Activated CD8-positive, alpha-beta memory T cell treated with anti-CD3 and anti-CD28 coated beads for 1 hour (primary cell): ENCODE results near the gene TMEM176B.

Source experiments
- DNase-seq, 2 donors: peaks; one replicate each; pipeline ENCODE4 v3.0.0-alpha.2; 2020; ENCODE audit warnings: low read depth in 1 of 2; ENCODE audit errors: extremely low read depth in 1 of 2

Gene TMEM176B

GRCh38 chr7:150754951-150755350 is 45.2 kb downstream of the TMEM176B start:
- no peak for DNase-seq

- DNase-seq, result no peak
These were observed 46.1 kb downstream of the TMEM176B start for GRCh38 chr7:150753826-150754603.

GRCh38 chr7:150753239-150753638 is 46.9 kb downstream of the TMEM176B start:
- DNase-seq, result no peak

GRCh38 chr7:150751702-150752101 is 48.5 kb downstream of the TMEM176B start:
- DNase-seq, result no peak

- DNase-seq, result no peak
These were observed 51.8 kb downstream of the TMEM176B start for GRCh38 chr7:150748376-150748775.

- DNase-seq, result no peak
These were observed 53.2 kb downstream of the TMEM176B start for GRCh38 chr7:150746921-150747320.

- no peak for DNase-seq
These were observed 54.3 kb downstream of the TMEM176B start for GRCh38 chr7:150745876-150746275.

- DNase-seq, result no peak
These were observed 55.1 kb downstream of the TMEM176B start for GRCh38 chr7:150745086-150745485.

- DNase-seq, result no peak
These were observed 56.0 kb downstream of the TMEM176B start for GRCh38 chr7:150744041-150744656.

GRCh38 chr7:150742286-150742968 is 57.7 kb downstream of the TMEM176B start:
- no peak for DNase-seq
